ENCODE data around the gene PLEKHG2.
"Not testable (repeated sequence)": the region's sequence is repeated elsewhere in the genome, so short reads cannot be mapped to it uniquely, and the experiment has no call there.

PLEKHG2 gene

GRCh38 chr19:39449116-39449797, 36.8 kb downstream of the PLEKHG2 start:
- DNase-seq, result no peak

GRCh38 chr19:39451257-39451656, 38.8 kb downstream of the PLEKHG2 start:
- DNase-seq, result not testable (repeated sequence)

- no peak for DNase-seq
Measured at GRCh38 chr19:39463403-39463802, 50.9 kb downstream of the PLEKHG2 start.

GRCh38 chr19:39465956-39466747, 53.7 kb downstream of the PLEKHG2 start:
- no peak for DNase-seq

- DNase-seq, result no peak
Measured at GRCh38 chr19:39467941-39468340, 55.5 kb downstream of the PLEKHG2 start.

- no peak for DNase-seq
Measured at GRCh38 chr19:39469036-39469435, 56.6 kb downstream of the PLEKHG2 start.

- DNase-seq, result no peak
Measured at GRCh38 chr19:39469567-39469966, 57.1 kb downstream of the PLEKHG2 start.

GRCh38 chr19:39470724-39471339, 58.4 kb downstream of the PLEKHG2 start:
- DNase-seq, result no peak

- DNase-seq, result no peak
Measured at GRCh38 chr19:39471756-39472536, 59.5 kb downstream of the PLEKHG2 start.

- no peak for DNase-seq
Measured at GRCh38 chr19:39472746-39473442, 60.4 kb downstream of the PLEKHG2 start.

- no peak for DNase-seq
Measured at GRCh38 chr19:39473443-39473960, 61.0 kb downstream of the PLEKHG2 start.

- peak; percentile 43 for DNase-seq
Measured at GRCh38 chr19:39474139-39474620, 61.7 kb downstream of the PLEKHG2 start.

GRCh38 chr19:39475748-39476147, 63.3 kb downstream of the PLEKHG2 start:
- DNase-seq, result no peak
